ENCODE measurements around the gene ZNF622.

Gene ZNF622

DNA sequence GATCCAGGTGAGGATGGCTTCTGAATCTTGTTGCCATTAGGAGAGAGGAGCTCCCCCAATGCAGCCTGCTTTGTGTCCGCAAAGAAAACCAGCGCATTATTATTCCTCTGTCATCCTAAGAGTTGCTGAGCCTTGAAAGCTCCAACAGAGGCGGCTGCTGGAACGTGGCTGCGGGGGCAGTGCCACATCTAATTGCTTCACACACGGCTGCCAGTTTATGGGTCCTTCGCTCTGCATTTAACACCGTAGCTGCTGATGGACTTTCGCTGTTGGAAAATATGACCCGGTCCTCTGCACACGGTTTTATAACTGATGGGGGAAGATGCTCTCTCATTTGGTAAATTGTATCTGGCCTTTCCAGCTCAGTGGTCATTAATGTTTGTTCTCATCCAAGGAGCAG is 38.0 kb downstream of the ZNF622 start:
- Histone ChIP-seq H3K4me1 (ENCODE audit: insufficient read depth, low read length) (peaks cover 23% of the 10 kb centered on the region; the same call in 1 of the 2 replicates), H3K9me3 (ENCODE audit: insufficient read depth, low read depth, low read length) (no peaks in the 10 kb centered on the region), H3K9ac (ENCODE audit: low read depth, low read length) (no peak overlapping the region), H3K27ac (ENCODE audit: low read length) (no peak overlapping the region), H3K27me3 (ENCODE audit: insufficient read depth, low read length) (no peaks in the 10 kb centered on the region), H3K36me3 (ENCODE audit: insufficient read depth, low read depth, low read length) (no peaks in the 10 kb centered on the region), H3K4me3 (ENCODE audit: low read length) (no peak overlapping the region)

DNA sequence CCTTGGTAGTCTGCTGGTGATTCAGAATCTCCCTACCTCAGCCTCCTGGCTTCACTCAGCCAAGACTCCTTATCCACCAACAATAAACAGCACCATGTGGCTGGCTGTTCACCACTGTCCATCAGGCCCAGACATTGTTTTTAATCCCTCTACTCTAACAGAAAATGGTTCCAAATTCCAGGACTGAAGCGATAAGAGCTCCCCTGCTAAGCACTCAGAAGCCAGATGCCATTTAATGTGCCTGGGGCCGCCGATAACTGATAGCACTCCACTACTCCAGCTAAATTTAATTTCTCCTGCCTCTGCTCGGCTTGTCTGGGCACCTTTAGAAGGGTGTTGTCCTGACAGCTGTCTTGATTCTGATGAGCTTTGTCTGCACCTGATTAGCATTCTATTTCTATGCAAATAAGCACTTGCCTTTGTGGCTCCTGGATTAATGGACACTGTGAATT is 47.1 kb downstream of the ZNF622 start:
- H3K36me3 ChIP-seq (ENCODE audit: insufficient read depth, low read depth, low read length): no peaks in the 10 kb centered on the region
- no peak overlapping the region for H3K27ac ChIP-seq (ENCODE audit: low read length)
- H3K4me3 ChIP-seq (ENCODE audit: low read length): no peak overlapping the region
- no peaks in the 10 kb centered on the region; the same call in 1 of the 2 replicates for H3K9me3 ChIP-seq (ENCODE audit: insufficient read depth, low read depth, low read length)
- H3K9ac ChIP-seq (ENCODE audit: low read depth, low read length): no peak overlapping the region
- H3K27me3 ChIP-seq (ENCODE audit: insufficient read depth, low read length): no peaks in the 10 kb centered on the region
- H3K4me1 ChIP-seq (ENCODE audit: insufficient read depth, low read length): peaks cover 8% of the 10 kb centered on the region; the same call in 1 of the 2 replicates

DNA sequence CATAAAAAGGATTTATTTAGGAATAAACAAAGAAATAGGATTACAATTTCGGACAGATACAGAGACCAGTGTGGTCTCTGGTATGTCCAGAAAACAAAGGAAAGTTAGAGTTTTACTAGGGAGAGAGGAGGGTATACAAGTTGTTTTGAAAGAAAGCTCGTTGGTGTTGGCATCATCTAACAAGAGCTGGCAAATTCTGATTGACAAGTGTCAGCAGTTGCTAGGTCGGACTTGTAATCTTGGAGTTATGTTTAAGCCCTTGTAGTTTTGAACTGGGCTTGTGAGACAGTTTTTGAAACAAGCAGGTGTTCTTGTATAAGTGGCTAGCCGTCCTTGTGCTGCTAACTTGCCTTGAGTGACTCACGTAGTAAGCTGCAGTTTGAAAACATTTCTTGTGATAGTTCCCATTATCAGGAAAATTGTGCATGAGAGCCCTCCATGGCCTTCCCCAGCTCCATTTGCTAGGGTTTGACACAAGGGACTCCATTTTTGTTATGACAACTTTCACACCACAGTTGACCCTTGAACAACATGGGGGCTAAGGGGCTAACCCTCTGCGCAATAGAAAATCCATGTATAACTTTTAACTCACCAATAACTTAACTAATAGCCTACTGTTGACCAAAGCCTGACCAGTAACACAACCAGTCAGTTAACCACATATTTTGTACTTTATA is 48.1 kb downstream of the ZNF622 start:
- Histone ChIP-seq H3K9me3 (ENCODE audit: insufficient read depth, low read depth, low read length) (no peaks in the 10 kb centered on the region; the same call in 1 of the 2 replicates), H3K4me3 (ENCODE audit: low read length) (no peak overlapping the region), H3K36me3 (ENCODE audit: insufficient read depth, low read depth, low read length) (no peaks in the 10 kb centered on the region), H3K9ac (ENCODE audit: low read depth, low read length) (no peak overlapping the region), H3K27ac (ENCODE audit: low read length) (no peak overlapping the region), H3K27me3 (ENCODE audit: insufficient read depth, low read length) (no peaks in the 10 kb centered on the region), H3K4me1 (ENCODE audit: insufficient read depth, low read length) (peaks cover 8% of the 10 kb centered on the region; the same call in 1 of the 2 replicates)

DNA sequence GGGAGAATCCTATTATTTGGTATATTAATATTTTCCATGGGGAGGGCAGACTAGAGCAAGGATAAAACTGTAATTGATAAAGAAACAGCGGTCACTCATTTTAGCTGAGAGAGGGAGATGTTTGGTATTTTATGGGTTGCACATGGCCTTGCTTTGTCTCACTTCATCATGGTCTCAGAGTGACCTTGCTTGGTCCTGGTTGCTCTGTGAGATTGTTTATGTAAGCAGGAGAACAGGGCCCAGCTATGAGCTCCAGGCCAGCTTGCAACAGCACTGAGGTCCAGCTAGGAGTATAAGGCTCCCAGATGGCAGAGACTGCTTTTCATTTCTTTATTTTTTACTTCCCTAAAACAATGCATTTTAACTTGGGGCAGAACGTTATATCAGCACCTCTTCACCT is 50.7 kb downstream of the ZNF622 start:
- Histone ChIP-seq H3K4me3 (ENCODE audit: low read length) (no peak overlapping the region), H3K9me3 (ENCODE audit: insufficient read depth, low read depth, low read length) (no peaks in the 10 kb centered on the region; the same call in 1 of the 2 replicates), H3K27me3 (ENCODE audit: insufficient read depth, low read length) (no peaks in the 10 kb centered on the region), H3K36me3 (ENCODE audit: insufficient read depth, low read depth, low read length) (no peaks in the 10 kb centered on the region), H3K9ac (ENCODE audit: low read depth, low read length) (no peak overlapping the region), H3K27ac (ENCODE audit: low read length) (no peak overlapping the region), H3K4me1 (ENCODE audit: insufficient read depth, low read length) (peaks cover 8% of the 10 kb centered on the region; the same call in 1 of the 2 replicates)

DNA sequence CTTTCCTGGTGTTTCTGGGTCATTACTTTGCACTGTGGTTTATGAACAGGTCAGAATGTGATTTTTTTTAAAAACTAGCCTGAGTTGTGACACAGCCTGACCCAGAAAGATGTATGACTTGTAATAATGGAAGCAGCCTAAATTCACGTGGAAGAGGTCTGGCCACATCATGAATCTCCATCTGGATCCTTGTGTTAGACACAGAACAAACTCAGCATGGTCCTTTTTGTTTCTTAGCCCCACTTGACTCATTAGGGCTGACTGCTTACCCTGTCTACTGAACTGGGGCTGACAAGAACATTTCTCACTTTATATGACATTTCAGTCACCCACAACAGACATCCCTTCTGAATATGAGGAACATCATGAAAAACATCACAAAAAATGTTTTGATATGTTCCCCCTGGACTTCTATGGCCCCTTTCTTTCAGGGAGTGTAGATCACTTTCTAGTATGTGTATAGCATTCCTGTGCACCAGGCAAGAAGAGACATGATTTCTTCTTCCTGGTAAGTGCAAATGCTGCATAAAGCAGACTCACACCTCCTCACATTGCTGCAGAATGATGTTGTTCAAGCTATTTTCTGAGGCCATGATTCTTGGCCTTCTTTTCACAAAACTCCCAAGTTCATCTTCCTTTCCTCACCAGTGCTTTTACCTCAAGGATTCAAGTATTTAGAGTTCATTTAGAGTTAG is 52.3 kb downstream of the ZNF622 start:
- Histone ChIP-seq H3K27ac (ENCODE audit: low read length) (no peak overlapping the region), H3K36me3 (ENCODE audit: insufficient read depth, low read depth, low read length) (no peaks in the 10 kb centered on the region), H3K27me3 (ENCODE audit: insufficient read depth, low read length) (no peaks in the 10 kb centered on the region), H3K9ac (ENCODE audit: low read depth, low read length) (no peak overlapping the region), H3K4me1 (ENCODE audit: insufficient read depth, low read length) (peaks cover 1% of the 10 kb centered on the region; the same call in 1 of the 2 replicates), H3K9me3 (ENCODE audit: insufficient read depth, low read depth, low read length) (no peaks in the 10 kb centered on the region; the same call in 1 of the 2 replicates), H3K4me3 (ENCODE audit: low read length) (no peak overlapping the region)

DNA sequence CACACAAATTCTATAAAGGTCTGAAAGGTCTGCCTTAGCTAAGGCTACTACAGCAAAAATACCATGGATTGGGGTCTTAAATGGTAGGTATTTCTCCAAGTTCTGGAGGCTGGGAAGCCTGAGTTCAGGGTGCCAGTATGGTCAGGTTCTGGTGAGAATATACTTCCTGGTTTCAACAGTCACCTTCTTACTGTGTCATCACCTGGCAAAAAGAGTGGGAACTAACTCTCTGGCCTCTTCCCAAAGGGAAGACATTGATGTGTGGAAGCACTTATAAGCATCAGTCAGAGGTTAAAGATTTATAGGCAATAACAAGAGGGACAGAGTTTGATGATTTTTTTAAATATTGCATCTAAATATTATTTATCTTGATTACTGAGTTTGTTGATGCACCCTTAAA is 53.0 kb downstream of the ZNF622 start:
- no peaks in the 10 kb centered on the region for H3K36me3 ChIP-seq (ENCODE audit: insufficient read depth, low read depth, low read length)
- H3K9me3 ChIP-seq (ENCODE audit: insufficient read depth, low read depth, low read length): no peaks in the 10 kb centered on the region; the same call in 1 of the 2 replicates
- no peak overlapping the region for H3K4me3 ChIP-seq (ENCODE audit: low read length)
- H3K27ac ChIP-seq (ENCODE audit: low read length): no peak overlapping the region
- no peak overlapping the region for H3K9ac ChIP-seq (ENCODE audit: low read depth, low read length)
- H3K27me3 ChIP-seq (ENCODE audit: insufficient read depth, low read length): no peaks in the 10 kb centered on the region
- H3K4me1 ChIP-seq (ENCODE audit: insufficient read depth, low read length): no peaks in the 10 kb centered on the region

DNA sequence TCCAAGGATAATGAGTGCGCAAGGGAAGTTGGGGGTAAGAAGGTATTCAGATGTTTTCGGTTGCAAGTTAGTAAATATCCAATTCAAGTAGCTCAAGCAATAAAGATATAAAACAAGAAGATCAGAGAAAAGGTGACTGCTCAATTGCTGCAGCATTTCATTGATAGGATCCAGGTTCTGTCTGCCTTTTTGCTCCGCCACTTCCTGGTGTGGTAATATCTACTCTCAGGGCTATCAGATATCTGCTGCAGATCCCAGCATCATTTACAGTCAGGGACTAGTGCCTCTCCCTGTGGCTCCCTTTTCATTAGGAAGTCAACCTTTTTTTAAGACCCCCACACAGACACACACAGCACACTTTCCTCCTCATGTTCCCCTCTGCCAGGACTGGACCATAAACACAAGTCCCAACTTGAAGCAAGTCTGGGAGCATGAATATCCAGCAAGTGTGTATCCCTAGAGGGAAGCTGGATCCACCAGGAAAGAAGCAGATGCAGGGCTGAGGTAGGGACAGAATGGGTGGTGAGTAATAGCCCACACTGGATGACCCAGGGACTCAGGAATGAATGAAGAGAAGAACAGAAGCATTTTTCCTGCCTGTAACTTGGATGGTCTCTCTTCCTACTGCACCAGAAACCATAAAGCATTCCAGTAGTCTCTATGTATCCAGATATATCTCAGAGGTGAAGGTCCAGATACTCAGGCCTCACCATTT is 53.7 kb downstream of the ZNF622 start:
- no peaks in the 10 kb centered on the region for H3K36me3 ChIP-seq (ENCODE audit: insufficient read depth, low read depth, low read length)
- no peaks in the 10 kb centered on the region for H3K27me3 ChIP-seq (ENCODE audit: insufficient read depth, low read length)
- no peak overlapping the region for H3K9ac ChIP-seq (ENCODE audit: low read depth, low read length)
- no peak overlapping the region for H3K27ac ChIP-seq (ENCODE audit: low read length)
- H3K4me1 ChIP-seq (ENCODE audit: insufficient read depth, low read length): no peaks in the 10 kb centered on the region
- no peaks in the 10 kb centered on the region for H3K9me3 ChIP-seq (ENCODE audit: insufficient read depth, low read depth, low read length)
- no peak overlapping the region for H3K4me3 ChIP-seq (ENCODE audit: low read length)

DNA sequence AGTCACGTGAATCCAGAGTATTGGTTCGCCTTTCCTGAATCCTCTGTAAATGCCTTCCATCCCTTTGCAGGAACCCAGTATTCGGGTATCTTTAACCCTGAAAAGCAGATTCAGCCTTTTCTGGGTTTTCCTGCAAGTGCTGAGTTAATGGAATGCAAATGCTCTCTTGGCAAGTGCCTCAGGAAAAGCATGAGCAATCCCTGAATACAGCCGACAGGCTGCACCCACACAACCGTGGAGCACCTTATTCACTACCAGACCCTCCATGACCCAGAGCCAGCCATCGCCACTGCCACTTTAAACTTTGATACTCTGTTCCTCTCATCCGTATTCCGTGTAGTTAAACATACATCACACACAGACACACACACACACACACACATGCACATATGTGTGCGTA is 54.4 kb downstream of the ZNF622 start:
- no peaks in the 10 kb centered on the region for H3K36me3 ChIP-seq (ENCODE audit: insufficient read depth, low read depth, low read length)
- no peak overlapping the region for H3K27ac ChIP-seq (ENCODE audit: low read length)
- H3K9me3 ChIP-seq (ENCODE audit: insufficient read depth, low read depth, low read length): no peaks in the 10 kb centered on the region
- H3K9ac ChIP-seq (ENCODE audit: low read depth, low read length): no peak overlapping the region
- H3K4me3 ChIP-seq (ENCODE audit: low read length): no peak overlapping the region
- H3K4me1 ChIP-seq (ENCODE audit: insufficient read depth, low read length): no peaks in the 10 kb centered on the region
- H3K27me3 ChIP-seq (ENCODE audit: insufficient read depth, low read length): no peaks in the 10 kb centered on the region

DNA sequence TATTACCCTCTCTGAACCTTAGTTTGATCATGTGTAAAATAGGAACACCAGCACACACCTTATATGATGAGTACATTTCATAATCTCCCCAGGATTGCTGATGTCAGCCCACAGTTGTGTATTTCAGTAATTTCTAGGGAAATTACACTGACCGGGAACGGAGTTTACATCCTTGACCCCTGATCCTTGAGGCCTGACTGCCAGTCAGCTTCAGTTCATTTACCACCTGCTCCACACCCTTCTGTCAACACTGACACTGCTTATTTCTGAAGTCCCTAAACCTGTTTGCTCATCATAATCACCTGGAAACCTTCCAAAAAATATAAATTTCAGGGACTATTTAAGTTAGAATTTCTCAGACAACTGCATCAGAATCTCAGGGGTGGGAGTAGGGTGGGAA is 55.3 kb downstream of the ZNF622 start:
- Histone ChIP-seq H3K36me3 (ENCODE audit: insufficient read depth, low read depth, low read length) (no peaks in the 10 kb centered on the region), H3K9ac (ENCODE audit: low read depth, low read length) (no peak overlapping the region), H3K4me1 (ENCODE audit: insufficient read depth, low read length) (no peaks in the 10 kb centered on the region), H3K27ac (ENCODE audit: low read length) (no peak overlapping the region), H3K9me3 (ENCODE audit: insufficient read depth, low read depth, low read length) (no peaks in the 10 kb centered on the region), H3K27me3 (ENCODE audit: insufficient read depth, low read length) (no peaks in the 10 kb centered on the region), H3K4me3 (ENCODE audit: low read length) (no peak overlapping the region)

DNA sequence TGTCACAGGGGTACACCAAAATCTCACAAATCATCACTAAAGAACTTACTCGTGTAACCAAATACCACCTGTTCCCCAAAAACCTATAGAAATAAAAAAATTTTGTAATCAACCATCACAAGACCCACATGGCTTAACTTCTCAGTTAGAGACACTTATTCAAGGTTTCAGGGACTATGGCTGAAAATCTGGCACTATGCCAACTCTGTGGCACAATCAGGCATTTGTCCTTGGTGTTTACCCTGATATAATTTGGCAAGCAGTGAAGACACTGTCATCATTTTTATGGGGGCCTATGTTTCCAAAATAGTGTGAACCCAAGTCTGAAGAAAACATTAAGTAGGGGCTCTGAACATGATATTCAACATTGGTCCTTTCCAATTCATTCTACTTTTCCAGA is 59.0 kb downstream of the ZNF622 start:
- no peaks in the 10 kb centered on the region for H3K36me3 ChIP-seq (ENCODE audit: insufficient read depth, low read depth, low read length)
- no peak overlapping the region for H3K4me3 ChIP-seq (ENCODE audit: low read length)
- H3K27ac ChIP-seq (ENCODE audit: low read length): no peak overlapping the region
- no peak overlapping the region for H3K9ac ChIP-seq (ENCODE audit: low read depth, low read length)
- H3K27me3 ChIP-seq (ENCODE audit: insufficient read depth, low read length): no peaks in the 10 kb centered on the region
- no peaks in the 10 kb centered on the region for H3K9me3 ChIP-seq (ENCODE audit: insufficient read depth, low read depth, low read length)
- H3K4me1 ChIP-seq (ENCODE audit: insufficient read depth, low read length): no peaks in the 10 kb centered on the region

DNA sequence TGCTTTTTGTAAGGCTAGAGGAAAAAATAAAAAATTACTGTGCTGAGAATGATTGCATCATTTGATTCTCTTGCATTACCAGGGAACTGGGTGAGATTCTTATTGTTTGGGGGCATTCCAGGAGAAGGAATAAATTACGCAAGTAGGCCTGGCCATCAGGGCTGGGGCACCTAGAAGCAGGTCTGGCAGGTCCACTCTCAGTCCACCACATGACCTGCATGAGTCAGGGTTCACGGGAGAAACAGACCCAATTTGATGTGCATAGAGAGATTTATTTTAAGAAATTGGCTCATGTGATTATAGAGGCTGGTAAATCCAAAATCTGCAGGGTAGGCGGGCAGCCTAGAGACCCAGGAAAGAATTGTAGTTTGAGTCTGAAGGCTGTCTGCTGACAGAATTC is 59.6 kb downstream of the ZNF622 start:
- Histone ChIP-seq H3K9ac (ENCODE audit: low read depth, low read length) (no peak overlapping the region), H3K27ac (ENCODE audit: low read length) (no peak overlapping the region), H3K4me1 (ENCODE audit: insufficient read depth, low read length) (no peaks in the 10 kb centered on the region), H3K36me3 (ENCODE audit: insufficient read depth, low read depth, low read length) (no peaks in the 10 kb centered on the region), H3K9me3 (ENCODE audit: insufficient read depth, low read depth, low read length) (no peaks in the 10 kb centered on the region), H3K27me3 (ENCODE audit: insufficient read depth, low read length) (no peaks in the 10 kb centered on the region), H3K4me3 (ENCODE audit: low read length) (no peak overlapping the region)
